DND-41 (cell line): Measurements from ENCODE around the gene JAK1.

ENCODE experiments used
- EZH2 ChIP-seq: IDR thresholded peaks from 3 replicates; pipeline ENCODE4 v1.6.1; 2012; ENCODE audit warnings: borderline replicate concordance, low read depth, mild to moderate bottlenecking, moderate library complexity, low read length, inconsistent platforms; ENCODE audit not compliant: severe bottlenecking
- TF ChIP-seq, protein P1 (sequence below): IDR thresholded peaks from 2 replicates; pipeline ENCODE4 v1.5.1; 2012; ENCODE audit warnings: borderline replicate concordance, low read length, moderate library complexity, mild to moderate bottlenecking; ENCODE audit not compliant: poor library complexity, severe bottlenecking; ENCODE audit errors: extremely low read depth

DNA sequence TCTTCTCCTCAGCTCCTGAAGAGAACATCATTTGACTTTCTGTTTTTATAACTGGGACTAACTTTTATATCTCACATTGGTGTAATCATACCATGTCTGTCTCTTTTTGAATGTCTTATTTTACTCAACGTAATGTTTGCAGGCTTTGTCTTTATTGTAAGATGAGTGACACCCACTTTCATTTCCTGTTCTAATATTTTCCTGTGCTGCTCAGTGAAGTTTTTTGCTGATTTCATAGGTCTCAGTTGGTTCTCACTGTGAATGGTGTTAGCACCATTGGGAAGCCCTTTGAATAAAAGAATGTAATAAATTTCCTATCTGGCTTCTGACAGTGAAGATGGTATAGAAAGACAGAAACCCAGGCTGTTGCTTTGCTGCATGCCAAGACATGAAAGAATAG is 137.5 kb downstream of the JAK1 start:
- TF ChIP-seq, protein P1, sequence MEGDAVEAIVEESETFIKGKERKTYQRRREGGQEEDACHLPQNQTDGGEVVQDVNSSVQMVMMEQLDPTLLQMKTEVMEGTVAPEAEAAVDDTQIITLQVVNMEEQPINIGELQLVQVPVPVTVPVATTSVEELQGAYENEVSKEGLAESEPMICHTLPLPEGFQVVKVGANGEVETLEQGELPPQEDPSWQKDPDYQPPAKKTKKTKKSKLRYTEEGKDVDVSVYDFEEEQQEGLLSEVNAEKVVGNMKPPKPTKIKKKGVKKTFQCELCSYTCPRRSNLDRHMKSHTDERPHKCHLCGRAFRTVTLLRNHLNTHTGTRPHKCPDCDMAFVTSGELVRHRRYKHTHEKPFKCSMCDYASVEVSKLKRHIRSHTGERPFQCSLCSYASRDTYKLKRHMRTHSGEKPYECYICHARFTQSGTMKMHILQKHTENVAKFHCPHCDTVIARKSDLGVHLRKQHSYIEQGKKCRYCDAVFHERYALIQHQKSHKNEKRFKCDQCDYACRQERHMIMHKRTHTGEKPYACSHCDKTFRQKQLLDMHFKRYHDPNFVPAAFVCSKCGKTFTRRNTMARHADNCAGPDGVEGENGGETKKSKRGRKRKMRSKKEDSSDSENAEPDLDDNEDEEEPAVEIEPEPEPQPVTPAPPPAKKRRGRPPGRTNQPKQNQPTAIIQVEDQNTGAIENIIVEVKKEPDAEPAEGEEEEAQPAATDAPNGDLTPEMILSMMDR, result no peak
- no peak for TF ChIP-seq EZH2
